Pulmonary artery endothelial cell (primary cell): ENCODE data around the gene PANX2. TPM values are rescaled to one million over a fixed set of nuclear protein-coding genes. Genes with fewer than 3 reads are reported as not detected.
"Not testable (repeated sequence)": the region's sequence is repeated elsewhere in the genome, so short reads cannot be mapped to it uniquely, and the experiment has no call there.

Source experiments
- DNase-seq: peaks from one replicate; pipeline ENCODE4 v3.0.0-alpha.2; 2011; ENCODE audit warnings: low read depth, low spot score
- total RNA-seq: library from RNA; depleted of rRNA; stranded (reverse); fragments of >200 nt; gene quantifications from 2 replicates; pipeline ENCODE4 v1.2.3, GENCODE V29; 2014

Gene PANX2
- total RNA-seq, 1 donor from 2014 or later: 0.99 TPM

GRCh38 chr22:50197856-50198623 is 27.5 kb downstream of the PANX2 start:
- DNase-seq: no peak

GRCh38 chr22:50198624-50199017 is 28.1 kb downstream of the PANX2 start:
- DNase-seq: no peak

GRCh38 chr22:50199251-50199721 is 28.8 kb downstream of the PANX2 start:
- DNase-seq: no peak

- DNase-seq: no peak
Observed at GRCh38 chr22:50199829-50200460, 29.4 kb downstream of the PANX2 start.

- peak; percentile 44 for DNase-seq
Observed at GRCh38 chr22:50200461-50201190, 30.1 kb downstream of the PANX2 start, which contains the start of gene SELENOO. Gene SELENOO, plus strand, starts transcription at chr22:50201011. Its CDS starts 26 bp downstream, at chr22:50201037.

- no peak for DNase-seq
Observed at GRCh38 chr22:50201191-50202129, 30.9 kb downstream of the PANX2 start.

- no peak for DNase-seq
Observed at GRCh38 chr22:50202130-50202666, 31.7 kb downstream of the PANX2 start.

- DNase-seq: no peak
Observed at GRCh38 chr22:50203288-50203687, 32.8 kb downstream of the PANX2 start.

GRCh38 chr22:50204571-50204970 is 34.0 kb downstream of the PANX2 start:
- DNase-seq: no peak

GRCh38 chr22:50204998-50205397 is 34.5 kb downstream of the PANX2 start:
- not testable (repeated sequence) for DNase-seq

- DNase-seq: no peak
Observed at GRCh38 chr22:50205781-50206569, 35.4 kb downstream of the PANX2 start.

GRCh38 chr22:50206599-50206998 is 36.1 kb downstream of the PANX2 start:
- no peak for DNase-seq

GRCh38 chr22:50207383-50208140 is 37.0 kb downstream of the PANX2 start:
- no peak for DNase-seq

GRCh38 chr22:50208430-50208938 is 38.0 kb downstream of the PANX2 start:
- DNase-seq: no peak

- DNase-seq: no peak
Observed at GRCh38 chr22:50208939-50209892, 38.7 kb downstream of the PANX2 start.

GRCh38 chr22:50209893-50210292 is 39.4 kb downstream of the PANX2 start:
- no peak for DNase-seq

GRCh38 chr22:50210378-50211139 is 40.0 kb downstream of the PANX2 start:
- DNase-seq: no peak
